DMS53 treated with DMSO at 0.1 percent for 48 hours (cell line): ENCODE results near the gene PRXL2B.

Source experiments
- DNase-seq: peaks from one replicate; lab custom pipeline; 2025; ENCODE audit not compliant: unreplicated experiment; lab: John Stamatoyannopoulos, UW

Gene PRXL2B

DNA sequence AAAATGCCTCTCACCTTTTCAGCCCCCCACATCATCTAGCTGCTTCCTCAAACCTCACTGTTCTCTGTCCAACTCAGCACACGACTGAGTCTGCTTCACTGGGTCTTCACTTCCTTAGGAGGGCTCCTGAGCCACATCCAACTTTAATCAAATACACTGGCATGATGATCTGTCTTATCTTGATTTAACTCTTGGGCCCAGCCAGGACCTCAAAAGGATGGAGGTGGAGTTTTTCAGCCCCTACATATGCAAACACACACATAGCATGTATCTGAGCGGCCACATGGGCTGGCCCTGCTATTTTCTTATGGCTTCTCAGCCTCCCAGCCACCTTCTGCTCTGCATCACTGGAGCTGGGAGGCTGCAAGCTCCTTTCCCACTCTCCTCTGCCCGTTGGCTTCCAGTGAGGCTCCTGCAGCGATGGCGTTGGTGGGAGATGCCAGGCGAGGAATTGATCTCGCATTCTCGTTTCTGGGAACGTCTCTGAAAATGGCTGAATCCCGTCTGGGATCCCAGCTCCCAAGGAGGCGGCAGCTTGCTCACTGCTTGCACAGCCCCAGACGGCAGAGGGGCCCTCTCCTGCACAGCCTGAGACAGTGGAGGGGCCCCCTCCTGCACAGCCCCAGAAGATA is 1.8 kb upstream of the PRXL2B start:
- no peak for DNase-seq

DNA sequence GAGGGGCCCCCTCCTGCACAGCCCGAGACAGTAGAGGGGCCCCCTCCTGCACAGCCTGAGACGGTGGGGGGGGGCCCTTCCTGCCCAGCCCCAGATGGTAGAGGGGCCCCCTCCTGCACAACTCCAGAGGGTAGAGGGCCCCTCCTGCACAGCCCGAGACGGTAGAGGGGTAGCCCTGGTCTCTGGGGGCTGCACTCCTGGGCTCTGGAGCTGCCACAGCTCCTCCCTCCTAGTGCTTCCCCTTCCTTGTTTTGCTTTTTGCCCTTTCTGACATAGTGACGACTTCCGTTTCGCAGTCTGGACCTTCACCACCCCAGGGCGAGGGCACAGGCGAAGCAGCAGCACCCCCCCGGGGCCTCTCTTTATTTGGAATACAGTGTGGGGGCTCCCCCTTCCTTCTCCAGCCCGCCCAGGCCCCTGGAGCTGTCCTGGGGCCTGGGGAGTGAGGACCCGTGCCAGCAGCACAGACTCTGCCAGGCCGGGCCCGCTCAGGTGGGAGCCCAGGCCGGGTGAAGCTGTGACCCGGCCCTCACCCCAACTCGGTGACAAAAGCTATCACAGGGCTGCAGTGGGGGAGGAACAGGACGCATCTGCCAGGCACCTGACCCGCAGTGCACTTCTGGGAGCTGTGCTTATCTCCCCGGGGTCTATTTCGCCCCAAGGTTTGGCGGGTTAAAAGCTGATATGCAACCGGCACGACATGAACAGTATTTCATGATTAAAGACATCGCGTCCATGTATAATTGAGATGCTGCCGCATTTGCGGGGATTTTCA is 1.1 kb upstream of the PRXL2B start:
- DNase-seq: peak; percentile 13

DNA sequence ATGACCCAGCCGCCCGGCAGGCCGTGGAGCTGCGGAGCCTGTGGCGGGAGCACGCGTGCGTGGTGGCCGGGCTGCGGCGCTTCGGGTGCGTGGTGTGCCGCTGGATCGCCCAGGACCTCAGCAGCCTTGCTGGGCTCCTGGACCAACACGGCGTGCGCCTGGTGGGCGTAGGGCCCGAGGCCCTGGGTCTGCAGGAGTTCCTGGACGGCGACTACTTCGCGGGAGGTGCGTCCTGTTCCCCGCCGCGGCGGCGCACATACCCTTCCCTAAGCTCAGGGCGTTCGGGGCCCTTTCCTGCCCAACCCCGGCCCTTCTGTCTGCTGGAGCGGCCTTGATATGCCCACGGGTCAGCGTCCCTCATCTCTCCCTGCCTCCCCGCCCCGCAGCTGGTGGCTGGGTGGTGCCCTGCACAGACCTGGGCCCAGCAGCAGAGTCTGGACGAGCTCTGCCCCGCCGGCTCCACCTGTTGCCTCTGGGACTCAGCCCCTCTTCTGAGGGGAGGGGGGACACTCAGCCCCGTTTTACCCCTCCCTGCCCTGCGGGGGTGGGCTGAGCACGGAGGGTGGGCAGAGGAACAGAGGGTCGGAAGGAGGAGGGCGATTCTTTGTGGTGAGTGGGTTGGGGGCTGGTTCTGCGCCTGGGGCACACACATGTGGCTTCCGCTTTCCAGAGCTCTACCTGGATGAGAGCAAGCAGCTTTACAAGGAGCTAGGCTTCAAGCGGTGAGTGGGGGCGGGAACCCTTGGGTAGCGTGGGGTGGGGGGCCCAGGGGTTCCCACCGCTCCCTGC is 688 bp downstream of the PRXL2B start:
- no peak for DNase-seq

DNA sequence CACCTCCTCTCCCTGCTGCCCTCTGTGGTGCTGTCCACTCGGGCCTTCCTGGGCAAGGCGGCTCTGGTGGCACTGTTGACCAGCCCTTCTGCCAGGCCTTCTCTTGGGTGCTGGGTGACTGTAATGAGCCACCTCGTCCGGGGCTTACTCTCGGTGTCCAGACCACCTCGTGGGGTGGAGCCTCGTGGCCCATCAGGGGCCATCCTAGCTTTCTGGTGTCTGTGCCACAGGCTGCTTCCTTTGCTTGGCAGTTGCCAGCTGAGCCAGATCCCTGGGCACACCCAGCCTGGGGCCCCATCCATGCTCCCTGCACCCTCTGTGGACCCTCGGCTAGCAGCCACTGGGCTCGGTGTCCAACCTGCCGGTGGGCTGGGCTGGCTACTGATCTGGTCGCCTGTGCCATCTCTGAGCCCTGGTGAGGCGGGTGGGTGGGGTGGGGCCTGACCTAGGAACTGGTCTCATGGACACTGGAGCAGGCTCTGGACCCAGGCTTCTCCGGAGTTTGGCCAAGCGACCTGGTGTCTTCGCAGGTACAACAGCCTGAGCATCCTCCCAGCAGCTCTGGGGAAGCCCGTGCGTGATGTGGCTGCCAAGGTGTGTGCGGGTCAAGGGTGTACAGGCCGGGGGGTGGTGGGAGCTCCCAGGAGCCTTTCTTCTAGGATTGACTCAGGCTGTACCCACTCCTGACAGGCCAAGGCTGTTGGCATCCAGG is 1.4 kb downstream of the PRXL2B start:
- no peak for DNase-seq

DNA sequence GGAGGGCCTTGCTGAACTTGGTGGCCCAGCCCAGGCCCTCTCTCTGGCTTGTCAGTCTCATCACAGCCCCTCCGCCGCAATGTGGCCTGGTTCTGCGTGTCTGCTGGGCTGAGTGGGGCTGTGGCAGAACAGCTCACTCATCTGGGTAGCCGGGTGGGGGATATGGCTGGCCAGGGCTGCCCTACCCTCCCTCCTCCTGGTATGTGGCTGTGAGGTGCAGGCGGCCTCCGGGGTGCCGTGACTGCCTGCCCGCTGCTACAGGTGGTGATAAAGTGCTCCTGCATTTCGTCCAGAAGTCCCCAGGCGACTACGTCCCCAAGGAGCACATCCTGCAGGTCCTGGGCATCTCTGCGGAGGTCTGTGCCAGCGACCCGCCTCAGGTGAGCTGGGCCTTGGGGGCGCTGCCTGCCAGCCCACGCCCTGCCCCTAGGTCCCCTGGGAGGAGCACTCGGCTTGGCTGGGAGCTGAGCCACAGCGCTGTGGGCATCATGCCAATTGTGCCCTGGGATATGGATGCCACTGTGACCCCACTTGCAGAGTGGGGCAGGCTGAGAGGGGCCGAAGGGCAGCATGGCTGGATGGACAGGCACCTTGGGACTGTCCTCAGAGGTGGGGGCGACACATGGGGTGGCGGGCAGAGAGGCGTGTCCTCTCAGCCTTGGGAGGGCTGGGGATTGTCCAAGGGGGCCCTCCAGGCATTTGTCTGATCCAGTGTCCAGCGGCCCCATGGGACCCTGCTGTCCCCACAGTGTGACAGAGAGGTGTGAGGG is 2.3 kb downstream of the PRXL2B start:
- no peak for DNase-seq

DNA sequence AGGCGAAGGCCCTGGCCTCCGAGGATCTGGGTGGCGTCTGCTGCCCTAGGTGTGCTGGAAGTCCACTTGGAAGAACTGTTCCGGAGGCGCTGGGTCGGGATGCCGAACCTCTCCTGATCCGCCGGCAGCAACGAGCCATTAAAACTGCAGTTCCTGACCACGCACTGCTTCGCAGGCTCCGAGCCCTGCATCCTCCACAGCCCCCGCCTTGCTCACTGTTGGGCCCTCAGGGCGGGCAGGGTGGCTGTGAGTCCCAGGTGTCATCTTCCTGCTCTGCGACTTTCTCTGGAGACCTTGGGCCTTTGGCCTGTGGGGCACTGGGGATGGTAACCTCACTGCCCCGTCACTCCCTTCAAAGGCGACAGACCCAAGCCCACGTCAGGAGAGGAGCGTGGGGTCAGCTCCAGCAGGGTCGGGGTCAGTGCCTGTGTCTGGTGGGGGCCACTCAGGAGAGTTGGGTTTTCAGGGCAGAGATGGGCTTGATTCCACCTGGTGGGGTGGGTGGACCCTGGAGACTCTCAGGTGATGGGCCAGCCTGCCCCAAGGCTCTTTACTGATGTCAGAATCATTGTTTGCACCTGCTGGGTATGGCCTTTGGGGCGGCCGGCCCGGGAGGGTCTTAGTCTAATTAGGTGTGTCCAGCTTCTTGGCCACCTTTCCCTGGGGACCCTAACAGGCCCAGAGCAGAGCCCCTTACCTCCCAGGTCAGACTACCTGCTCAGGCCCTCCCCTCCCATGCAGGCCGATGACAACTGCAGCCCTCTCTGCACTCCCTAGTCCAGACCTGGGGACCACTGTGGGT is 3.1 kb downstream of the PRXL2B start:
- no peak for DNase-seq

DNA sequence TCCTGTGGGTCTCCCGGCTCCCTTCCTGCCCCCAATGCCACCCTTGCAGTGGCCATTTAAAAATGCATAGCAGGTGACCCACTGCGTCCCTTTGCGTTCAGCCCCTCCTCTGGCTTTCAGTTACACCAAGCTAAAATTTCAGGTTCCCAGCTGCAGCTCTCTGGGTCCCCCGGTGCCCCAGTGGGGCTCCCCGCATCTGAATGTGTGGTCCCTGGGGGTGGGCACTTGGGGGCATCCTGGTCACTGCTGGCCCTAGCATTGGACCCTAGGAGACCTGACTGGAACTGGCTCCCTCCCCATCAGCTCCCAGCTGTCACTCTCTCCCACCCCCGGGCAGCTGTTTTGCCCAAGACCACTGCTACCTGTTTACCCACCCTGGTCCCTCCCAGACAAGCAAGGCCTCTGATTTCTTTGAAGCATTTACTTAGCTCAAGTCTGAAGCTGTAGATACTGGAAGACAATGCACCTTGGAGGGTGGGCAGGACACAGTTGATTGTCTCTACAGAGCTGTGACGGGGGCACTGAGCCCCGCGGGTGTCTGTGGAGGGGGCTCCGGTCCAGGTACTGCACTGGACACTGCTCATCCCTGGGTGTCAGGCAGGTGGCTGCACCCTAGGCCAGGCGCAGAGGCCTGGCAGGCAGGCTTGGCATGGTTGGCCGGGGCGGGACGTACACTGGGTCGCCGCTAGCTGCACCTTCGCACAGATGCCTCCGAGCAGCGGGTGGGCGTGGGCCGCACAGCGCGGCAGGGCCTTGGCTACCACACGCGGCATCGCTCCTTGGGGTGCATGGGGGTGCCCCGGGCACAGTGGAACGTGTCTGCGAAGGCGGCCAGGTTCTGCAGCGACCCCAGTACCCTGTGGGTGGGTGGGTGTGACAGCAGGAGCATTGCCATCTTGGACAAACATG is 3.9 kb downstream of the PRXL2B start:
- DNase-seq: no peak

DNA sequence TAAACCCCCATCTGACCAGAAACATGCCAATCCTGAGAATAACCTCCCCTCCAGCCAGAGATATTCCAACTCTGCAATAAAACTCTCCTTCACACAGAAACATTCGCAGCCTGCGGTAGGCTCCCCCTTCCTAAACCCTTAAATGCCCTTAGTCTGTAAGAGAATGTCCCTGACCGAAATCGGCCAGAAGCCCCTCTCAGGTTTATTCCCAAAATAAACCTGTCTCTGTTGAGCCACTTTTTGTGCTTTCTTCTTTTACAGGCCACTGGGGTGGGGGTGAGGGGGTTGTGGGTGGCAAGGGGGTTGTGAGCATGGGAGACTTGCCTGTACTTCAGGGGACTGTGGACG is 4.6 kb downstream of the PRXL2B start:
- no peak for DNase-seq

DNA sequence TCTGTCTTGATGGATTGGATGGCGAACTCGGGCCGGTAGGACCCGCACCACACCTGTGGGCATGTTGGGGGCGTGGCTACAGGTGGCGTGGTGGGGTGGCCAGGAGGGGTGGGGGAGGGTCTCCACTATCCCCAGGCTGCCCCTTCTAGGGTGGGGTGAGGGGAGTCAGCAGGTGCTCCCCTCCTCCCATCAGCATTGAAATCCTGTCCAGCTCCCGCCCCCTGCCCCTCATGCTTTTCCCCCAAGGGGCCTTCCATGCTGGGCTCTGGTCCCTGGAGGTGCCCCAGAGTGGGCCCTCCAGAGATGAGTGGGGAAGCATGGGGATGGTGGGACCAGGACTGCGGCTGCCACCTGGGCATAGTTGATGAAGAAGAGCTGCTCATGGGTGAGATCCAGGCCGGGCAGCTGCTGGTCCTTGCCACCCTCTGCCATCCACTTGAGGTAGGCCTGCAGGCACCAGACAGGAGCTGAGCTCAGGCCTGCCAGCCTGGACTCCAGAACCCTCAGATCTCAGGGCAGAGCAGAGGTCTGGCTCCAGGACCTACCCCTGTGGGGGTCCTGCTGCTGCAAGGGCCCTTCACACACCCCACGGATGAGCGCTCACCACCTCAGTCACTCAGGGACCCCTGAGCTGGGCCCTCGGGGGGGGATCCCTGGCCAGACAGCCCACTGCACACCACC is 5.1 kb downstream of the PRXL2B start:
- DNase-seq: no peak

DNA sequence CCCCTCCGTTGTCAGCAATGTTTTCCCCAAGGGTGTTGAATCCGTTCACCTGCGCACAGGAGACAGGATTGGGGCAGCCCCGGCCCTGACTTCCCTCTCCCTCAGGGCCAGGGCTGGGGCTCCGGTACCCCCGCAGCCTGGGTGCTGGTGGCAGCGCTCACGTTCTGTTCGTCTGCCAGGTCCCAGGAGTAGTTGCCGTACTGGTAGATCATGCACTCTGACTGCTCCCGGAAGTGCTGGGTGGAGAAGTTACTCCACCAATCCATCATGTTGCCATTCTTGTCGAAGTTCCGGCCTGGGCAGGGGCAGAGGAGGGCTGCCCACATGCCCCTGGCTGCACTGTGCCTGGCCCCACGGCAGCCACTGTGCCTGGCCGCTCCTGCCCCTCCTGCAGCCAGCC is 6.1 kb downstream of the PRXL2B start:
- no peak for DNase-seq

DNA sequence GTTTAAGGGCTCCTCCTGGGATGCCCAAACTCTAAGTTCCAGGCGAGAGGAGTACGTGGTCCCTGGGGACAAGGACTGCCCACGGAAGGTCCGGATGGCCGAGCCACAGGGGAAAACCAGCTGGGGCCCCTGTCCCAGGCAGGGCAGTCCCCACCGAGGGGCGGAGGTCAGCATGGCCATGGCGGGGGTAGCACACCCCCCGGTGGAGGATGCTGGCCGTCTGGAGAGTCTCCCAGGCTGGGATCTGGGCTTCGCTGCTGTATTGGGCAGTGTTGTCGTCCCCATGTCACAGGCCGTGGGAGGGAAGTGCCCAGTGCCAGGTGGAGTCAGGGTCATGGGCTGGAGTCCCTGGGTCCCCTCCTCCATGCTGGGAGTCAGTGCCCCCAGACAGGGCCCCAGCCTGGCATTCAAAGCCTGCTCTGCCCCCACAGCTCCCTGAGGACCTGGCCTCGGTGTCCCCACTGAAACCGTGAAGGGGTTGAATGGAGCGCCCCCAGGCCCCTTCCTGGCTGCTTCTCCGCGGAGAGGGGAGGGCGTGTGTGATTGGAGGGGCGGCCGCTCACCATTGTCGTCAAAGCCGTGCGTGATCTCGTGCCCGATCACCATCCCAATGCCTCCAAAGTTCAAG is 6.8 kb downstream of the PRXL2B start:
- no peak for DNase-seq

DNA sequence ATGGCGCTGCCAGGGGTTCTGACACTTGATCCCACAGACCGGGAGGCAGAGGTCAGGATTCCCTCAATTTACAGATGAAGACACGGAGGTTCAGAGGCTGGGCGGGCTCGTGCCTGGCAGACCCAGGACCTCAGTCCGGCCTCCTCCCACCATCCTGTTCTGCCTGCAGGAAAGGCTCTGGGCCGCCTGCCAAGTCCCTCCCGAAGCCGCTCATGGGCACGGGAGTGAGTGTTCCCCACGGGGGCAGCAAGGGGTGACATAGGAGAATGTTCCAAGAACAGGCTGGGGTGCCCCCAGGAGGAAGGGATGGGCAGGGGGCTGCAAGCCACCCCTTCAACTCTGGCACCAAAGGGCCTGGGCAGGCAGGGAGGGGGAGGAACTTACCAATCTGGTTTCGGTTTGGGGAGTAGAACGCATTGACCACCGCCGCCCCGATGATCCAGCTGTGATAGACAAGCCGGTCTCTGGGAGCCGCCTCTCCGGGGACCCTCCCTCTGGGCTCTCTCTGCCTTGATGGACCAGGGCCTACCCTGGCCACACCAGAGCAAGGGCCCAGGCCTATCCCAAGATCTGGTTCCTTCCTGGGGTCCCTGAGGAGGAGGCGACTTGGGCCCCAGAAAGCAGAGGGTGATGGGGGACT is 7.5 kb downstream of the PRXL2B start:
- DNase-seq: no peak

DNA sequence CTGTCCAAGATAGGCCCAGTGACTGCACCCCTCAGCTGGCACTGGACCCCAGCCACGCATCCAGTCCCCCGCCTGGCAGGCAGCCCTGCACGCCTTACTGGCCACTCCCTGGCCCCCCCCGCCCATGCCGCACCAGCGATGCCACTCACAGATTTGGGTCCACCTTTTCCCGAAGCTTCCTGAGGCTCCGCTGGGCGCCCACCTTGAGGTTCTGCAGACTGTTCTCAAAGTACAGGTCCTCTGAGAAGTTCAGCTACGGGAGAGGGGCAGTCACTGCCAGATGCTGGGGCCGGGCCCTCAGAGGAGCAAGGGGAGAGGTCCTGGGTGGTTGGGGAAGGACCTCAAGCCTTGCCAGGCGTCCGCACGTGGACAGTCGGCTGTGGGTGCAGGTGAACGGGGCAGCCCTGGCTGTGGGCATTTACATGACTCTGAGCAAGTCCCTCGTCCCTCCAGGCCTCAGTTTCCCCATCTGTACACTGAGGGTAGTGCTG is 8.1 kb downstream of the PRXL2B start:
- DNase-seq: no peak

DNA sequence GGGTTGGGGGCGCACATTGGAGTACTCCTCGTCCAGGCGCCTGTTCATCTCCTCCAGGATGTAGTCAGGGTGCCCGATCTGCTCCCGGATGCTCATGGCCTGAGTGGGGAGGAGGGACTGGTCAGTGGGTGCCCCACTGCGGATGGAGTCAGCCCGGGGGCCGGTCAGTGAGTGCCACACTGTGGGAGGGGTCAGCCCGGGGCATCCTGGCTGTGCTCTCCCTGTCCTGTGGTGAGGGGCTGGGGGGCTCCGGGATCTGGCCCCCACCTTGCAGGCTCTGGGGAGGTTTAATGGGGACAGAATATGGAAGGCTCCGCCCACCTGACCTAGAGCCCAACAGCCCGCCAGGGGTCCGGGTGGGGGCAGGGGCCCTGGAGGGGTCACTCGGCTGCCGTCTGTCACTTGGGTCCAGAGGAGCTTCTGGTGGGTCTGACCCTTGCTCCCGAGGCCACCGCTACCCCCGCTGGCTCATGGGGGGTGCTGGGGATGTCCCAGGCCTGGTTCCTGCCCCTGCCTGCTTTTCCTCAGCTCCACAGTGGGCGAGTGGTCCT is 8.8 kb downstream of the PRXL2B start:
- DNase-seq: no peak

DNA sequence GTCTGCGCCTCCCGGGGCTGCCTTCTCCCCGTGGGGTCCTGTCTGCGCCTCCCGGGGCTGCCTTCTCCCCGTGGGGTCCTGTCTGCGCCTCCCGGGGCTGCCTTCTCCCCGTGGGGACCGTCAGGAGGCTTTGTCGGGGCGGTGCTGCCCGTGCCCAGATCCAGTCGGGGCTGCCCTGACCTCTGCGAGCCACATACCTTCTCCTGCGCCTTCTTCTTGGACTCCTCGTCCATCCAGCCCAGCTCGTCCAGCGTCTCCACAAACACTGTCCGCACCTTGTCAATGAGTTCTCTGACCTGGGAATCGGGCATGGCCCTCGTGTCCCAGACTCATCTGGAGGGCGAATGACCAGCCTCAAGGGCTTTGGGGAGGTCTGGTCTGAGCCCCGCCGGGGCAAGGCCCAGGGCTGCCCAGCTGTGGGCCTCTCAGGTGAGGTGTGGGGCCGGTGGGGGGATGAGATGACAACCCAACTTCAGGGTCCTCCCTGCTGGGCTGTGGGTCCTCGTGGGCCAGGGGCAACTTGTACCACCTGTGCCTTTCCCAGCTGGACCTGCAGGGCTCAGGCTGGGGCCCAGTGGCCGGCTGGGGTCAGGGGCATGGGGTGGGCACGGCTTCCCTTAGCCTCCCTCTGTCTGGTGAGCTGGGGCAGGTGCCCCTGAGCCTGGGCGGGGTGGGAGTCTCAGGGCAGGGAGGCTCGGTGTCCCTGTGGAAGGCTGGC is 9.4 kb downstream of the PRXL2B start:
- no peak for DNase-seq
